ENCODE results near the gene TLR8. TPM values are rescaled to one million over a fixed set of nuclear protein-coding genes. Genes with fewer than 3 reads are reported as not detected.

TLR8 gene
- total and polyA plus RNA-seq, 2 of the 13 experiments (the other 11 are each of a cell fraction or from before 2014, with no cell fraction given): not detected

GRCh38 chrX:12951595-12951975 lies 45.2 kb downstream of the TLR8 start:
- H3K9me3 ChIP-seq (ENCODE audit: low read length): no peaks in the 10 kb centered on the region
- ChIA-PET CTCF (ENCODE audit: low intra/inter-chr PET ratio, low total read pairs) (no interaction called here), POLR2A (no interaction called here)
- no peak overlapping the region for H3K4me3 ChIP-seq (replicated peaks in 1 of 3; ENCODE audit: insufficient read depth in 1 of 3, low read depth in 2 of 3, low read length in 3 of 3)
- peaks cover 60% of the 10 kb centered on the region for H3K4me1 ChIP-seq (ENCODE audit: insufficient read depth, low read length)
- DNase-seq (ENCODE audit: low spot score) (no peak), ATAC-seq (no peak), FAIRE-seq (no peak)
- no peaks in the 10 kb centered on the region for H3K79me2 ChIP-seq (ENCODE audit: insufficient read depth, low read length)
- intact Hi-C loops (cut with micrococcal nuclease; ENCODE audit: unreplicated experiment): loop anchor here (1.0 kb wide), 1 partner anchor 537 kb away; no protein-coding TSS in a partner anchor
- no TSS peak for BruUV-seq (replicated peaks)
- no peaks in the 10 kb centered on the region for H3K27me3 ChIP-seq (ENCODE audit: control insufficient read depth in 1 of 2, insufficient read depth in 2 of 2, low read length in 2 of 2)
- H3K4me2 ChIP-seq (ENCODE audit: low read depth, low read length): no peak overlapping the region
- no peaks in the 10 kb centered on the region for H3K36me3 ChIP-seq (replicated peaks in 1 of 2; ENCODE audit: control insufficient read depth in 1 of 2, insufficient read depth in 2 of 2, low read length in 2 of 2)
- in situ Hi-C loops (cut with HindIII; ENCODE audit: extremely low pct_ligation_motif_present, low pct_unique_long_range_greater_than_20kb): loop anchor here (10.0 kb wide), 1 partner anchor 543 kb away; no protein-coding TSS in a partner anchor
- H3K27ac ChIP-seq (ENCODE audit: extremely low read length, insufficient read depth, low read length): no peak overlapping the region
- H4K20me1 ChIP-seq (ENCODE audit: insufficient read depth, low read length): no peaks in the 10 kb centered on the region
- WGBS (ENCODE audit: low lambda C conversion rate): 92% methylated on average over 4 of the region's 5 CpGs
- H3K9ac ChIP-seq (ENCODE audit: insufficient read depth, low read depth, low read length): no peak overlapping the region
- H2AFZ ChIP-seq (ENCODE audit: low read length): no peak overlapping the region
- TF ChIP-seq KIAA2018 (CRISPR knock-in tag; IDR thresholded peaks at IDR 0.05; ENCODE audit: borderline replicate concordance): no peak
- no peak for TF ChIP-seq SOX5 (CRISPR knock-in tag; IDR thresholded peaks at IDR 0.05; ENCODE audit: borderline replicate concordance)
- TF ChIP-seq HNRNPH1 (optimal IDR thresholded peaks at IDR 0.05; ENCODE audit: low read depth, low read length): no peak
- no peak for TF ChIP-seq ZNF496 (CRISPR knock-in tag; IDR thresholded peaks at IDR 0.05; ENCODE audit: insufficient replicate concordance)
- no peak for TF ChIP-seq CTCF (CRISPR knock-in tag; IDR thresholded peaks at IDR 0.05)
- TF ChIP-seq CREM (IDR thresholded peaks at IDR 0.05): no peak
- TF ChIP-seq CREM (CRISPR knock-in tag; IDR thresholded peaks at IDR 0.05): no peak
- no peak for TF ChIP-seq PRDM10 (CRISPR knock-in tag; IDR thresholded peaks at IDR 0.05; ENCODE audit: low read depth)
- TF ChIP-seq CCAR2 (optimal IDR thresholded peaks at IDR 0.05; ENCODE audit: low read depth, low read length): no peak
- no peak for TF ChIP-seq ZNF550 (CRISPR knock-in tag; IDR thresholded peaks at IDR 0.05; ENCODE audit: borderline replicate concordance)
- no peak for TF ChIP-seq MLX (CRISPR knock-in tag; IDR thresholded peaks at IDR 0.05)

Data from HepG2 (cell line).